ENCODE data around the gene ATP13A5.

DNA sequence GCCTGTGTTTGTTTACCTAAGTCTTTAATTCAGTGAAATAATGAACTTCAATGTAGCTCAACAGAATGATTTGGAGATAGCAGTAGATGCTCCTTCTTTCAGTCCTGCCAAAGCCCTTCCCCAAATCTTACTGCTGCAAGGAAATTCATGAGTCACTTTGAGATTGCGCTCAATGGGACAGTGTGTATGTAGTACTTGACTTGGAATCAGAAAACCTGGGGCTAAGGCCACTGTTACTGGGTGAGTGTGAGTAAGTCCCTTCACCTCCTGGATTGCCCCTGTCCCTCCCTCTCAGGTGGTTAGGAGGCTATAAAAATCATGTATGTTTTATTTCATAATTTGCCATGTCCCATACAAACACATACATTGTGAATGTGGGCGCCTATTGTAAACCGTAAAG is 29.9 kb downstream of the ATP13A5 start:
- TF ChIP-seq, protein P1, sequence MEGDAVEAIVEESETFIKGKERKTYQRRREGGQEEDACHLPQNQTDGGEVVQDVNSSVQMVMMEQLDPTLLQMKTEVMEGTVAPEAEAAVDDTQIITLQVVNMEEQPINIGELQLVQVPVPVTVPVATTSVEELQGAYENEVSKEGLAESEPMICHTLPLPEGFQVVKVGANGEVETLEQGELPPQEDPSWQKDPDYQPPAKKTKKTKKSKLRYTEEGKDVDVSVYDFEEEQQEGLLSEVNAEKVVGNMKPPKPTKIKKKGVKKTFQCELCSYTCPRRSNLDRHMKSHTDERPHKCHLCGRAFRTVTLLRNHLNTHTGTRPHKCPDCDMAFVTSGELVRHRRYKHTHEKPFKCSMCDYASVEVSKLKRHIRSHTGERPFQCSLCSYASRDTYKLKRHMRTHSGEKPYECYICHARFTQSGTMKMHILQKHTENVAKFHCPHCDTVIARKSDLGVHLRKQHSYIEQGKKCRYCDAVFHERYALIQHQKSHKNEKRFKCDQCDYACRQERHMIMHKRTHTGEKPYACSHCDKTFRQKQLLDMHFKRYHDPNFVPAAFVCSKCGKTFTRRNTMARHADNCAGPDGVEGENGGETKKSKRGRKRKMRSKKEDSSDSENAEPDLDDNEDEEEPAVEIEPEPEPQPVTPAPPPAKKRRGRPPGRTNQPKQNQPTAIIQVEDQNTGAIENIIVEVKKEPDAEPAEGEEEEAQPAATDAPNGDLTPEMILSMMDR (conservative IDR thresholded peaks at IDR 0.05), result no peak
- TF ChIP-seq ZFX (IDR thresholded peaks at IDR 0.05), result no peak
